T follicular helper cell (primary cell): ENCODE measurements around the gene MATK.
"Not testable (repeated sequence)": the region's sequence is repeated elsewhere in the genome, so short reads cannot be mapped to it uniquely, and the experiment has no call there.

ENCODE experiments used
- DNase-seq: peaks from one replicate; pipeline ENCODE4 v3.0.0-alpha.2; 2020; ENCODE audit warnings: low read depth

MATK gene

GRCh38 chr19:3770136-3770999 is 15.8 kb downstream of the MATK start:
- no peak for DNase-seq

DNA sequence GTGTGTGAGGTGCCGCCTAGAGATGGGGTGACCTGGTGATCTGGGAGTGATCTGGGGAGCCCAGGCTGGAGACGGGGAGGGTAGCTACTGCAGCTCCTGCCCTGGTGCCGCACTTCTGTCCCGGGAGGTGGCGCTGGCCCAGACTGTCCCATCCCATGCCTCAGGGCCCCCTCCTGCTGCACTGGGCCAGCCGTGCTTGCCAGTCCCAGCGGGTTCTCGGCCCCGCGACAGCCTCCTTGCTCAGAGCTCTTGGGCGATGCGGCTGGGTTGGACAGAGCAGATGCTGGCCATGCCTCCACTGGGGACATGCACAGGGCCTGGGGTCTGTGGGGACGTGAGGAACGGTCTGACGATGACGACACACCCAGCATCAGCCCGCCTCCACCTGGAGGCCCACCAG is 16.7 kb downstream of the MATK start:
- no peak for DNase-seq

DNA sequence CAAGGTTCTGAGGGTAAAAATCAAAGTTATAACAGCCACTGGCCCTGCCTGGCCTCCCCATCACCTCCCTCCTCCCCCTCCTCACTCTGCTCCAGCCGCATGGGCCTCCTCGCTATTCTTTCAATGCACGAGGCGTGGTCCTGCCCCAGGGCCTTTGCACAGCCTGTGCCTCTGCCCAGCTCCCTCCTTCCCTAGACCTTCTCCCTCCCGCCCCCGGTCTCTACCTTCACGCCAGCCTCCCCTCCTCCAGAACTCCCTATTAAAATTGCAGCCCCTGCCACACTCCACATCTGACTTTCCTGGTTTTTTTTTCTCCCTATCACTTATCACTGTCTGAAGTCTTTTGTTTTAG is 17.5 kb downstream of the MATK start:
- no peak for DNase-seq

GRCh38 chr19:3768015-3768747 is 18.0 kb downstream of the MATK start:
- DNase-seq = no peak

- DNase-seq = no peak
Observed at GRCh38 chr19:3767050-3767449, 19.1 kb downstream of the MATK start.

DNA sequence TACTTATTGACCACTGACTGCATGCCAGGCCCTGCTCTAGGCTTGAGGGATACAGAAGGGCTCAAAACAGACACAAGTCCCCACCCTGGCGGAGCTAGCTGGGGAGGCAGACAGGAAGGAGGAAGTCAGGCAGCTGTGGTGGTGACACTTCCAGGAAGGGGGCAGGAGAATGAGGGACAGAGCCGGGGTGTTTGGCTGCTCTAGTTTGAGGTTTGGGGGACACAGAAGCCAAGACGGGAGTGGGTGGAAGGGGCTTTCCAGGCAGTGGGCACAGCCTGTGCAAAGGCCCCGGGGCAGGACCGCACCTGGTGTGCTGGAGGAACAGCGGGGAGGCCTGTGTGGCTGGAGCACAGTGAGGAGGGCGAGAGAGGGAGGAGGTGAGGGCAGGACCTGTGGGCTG is 19.7 kb downstream of the MATK start:
- no peak for DNase-seq

- not testable (repeated sequence) for DNase-seq
Observed at GRCh38 chr19:3765757-3766156, 20.4 kb downstream of the MATK start.

- no peak for DNase-seq
Observed at GRCh38 chr19:3765121-3765520, 21.1 kb downstream of the MATK start.

- peak; percentile 98 for DNase-seq
Observed at GRCh38 chr19:3762501-3763459, 23.4 kb downstream of the MATK start, which contains the start of gene MRPL54. TSS of gene MRPL54 (plus strand) at chr19:3762682. CDS start at chr19:3762701, 19 bp downstream.

GRCh38 chr19:3762130-3762473 is 24.1 kb downstream of the MATK start:
- DNase-seq = no peak

DNA sequence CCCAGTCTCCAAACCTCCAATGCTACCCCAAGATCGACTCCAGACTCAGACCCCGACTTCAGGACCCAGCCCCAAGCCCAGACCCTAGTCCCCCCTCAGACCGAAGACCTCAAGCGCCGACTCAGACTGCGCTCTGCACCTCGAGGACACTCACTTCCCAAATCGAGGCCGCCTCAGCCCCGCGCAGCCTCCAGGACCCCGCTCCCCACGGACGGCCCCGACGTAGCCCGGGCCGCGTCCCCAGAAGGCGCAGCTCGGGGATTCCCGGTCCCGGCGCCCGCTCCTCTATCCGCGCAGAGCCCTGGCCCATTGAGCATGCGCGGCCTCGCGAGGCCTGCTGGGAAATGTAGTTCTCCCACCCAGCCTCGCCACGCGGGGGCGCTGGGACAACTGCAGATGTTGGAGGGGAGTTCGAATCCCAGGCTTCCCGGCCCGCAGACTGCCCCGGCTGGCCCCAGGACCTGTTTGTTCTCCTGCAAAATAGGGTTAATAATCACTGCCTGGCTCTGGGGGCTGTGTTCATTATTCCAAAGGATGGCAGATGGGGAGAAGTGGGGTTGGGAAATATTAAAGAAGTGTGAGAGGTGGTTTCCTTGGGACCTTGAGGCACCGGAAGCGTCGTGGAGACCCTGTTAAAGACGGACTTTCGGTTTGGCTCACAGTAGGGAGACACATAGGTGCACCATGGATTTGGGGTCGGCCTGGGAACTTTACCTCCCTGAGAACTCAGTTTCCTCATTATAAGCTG is 24.6 kb downstream of the MATK start, which contains the start of gene APBA3:
Gene APBA3 (minus strand): TSS at position 311 of the 748 bp plus-strand sequence. CDS start 1,428 bp downstream, outside the sequence.
- peak; percentile 91 for DNase-seq

GRCh38 chr19:3760871-3761361 is 25.3 kb downstream of the MATK start:
- DNase-seq = no peak

GRCh38 chr19:3759482-3760254 is 26.5 kb downstream of the MATK start:
- no peak for DNase-seq

DNA sequence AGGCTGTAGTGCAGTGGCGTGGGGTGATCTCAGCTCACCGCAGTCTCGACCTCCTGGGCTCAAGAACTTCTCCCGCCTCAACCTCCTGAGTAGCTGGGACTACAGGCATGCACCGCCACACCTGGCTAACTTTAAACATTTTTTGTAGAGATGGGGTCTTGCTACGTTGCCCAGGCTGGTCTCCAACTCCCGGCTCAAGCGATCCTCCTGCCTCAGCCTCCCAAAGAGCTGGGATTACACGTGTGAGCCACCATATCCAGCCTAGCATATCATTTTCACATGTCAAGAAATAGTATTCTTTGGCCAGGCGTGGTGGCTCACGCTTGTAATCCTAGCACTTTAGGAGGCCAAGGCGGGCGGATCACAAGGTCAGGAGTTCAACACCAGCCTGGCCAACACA is 27.9 kb downstream of the MATK start:
- DNase-seq = not testable (repeated sequence)

DNA sequence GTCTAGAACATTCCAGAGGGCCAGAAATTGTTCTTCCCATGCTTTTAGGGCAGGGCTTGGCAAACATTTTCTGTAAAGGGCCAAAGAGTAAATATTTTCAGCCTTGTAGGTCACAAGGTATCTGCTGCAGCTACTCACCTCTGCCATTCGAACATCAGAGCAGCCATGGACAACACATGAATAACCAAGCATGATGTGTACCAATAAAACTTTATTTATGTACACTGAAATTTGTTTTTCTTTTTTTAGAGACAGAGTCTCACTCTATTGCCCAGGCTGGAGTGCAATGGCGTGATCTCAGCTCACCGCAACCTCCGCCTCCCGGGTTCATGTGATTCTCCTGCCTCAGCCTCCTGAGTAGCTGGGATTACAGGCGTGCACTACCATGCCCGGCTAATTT is 28.5 kb downstream of the MATK start:
- not testable (repeated sequence) for DNase-seq

DNA sequence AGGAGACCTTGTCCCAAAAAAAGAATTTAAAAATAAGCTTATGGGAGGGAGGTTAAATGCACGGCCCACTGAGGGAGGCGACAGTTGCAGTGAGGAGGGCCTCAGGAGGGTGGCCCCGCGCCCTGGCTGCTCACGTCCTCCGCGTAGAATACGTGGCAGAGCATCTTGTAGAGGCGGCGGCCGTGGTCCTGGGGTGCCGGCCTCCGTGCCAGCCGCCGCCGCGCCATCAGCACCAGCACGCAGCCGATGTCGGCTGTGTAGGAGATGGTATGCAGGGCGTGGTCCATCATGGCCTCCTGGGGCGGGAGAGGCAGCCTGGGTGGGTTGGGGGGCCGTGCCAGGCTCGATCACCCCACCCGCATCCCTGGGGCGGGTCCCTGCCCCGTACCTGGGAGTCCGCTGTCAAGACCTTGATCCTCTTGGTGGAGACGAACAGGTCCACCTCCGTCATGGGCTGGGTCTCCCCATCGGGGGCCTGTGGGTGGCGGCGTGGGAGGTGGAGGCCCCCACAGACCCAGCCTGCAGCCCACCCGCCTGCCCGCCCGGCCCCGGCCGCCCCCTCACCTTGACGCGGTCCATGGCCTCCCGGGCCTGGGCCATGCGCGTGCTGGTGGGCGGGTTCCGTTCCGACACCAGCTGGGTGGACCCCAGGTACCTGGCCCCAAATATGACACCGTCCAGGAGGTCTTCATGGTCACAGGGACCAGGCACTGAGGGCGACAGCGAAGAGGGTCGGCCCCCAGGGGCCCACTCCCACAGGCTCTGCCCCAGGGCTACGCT is 32.4 kb downstream of the MATK start:
- DNase-seq = no peak

DNA sequence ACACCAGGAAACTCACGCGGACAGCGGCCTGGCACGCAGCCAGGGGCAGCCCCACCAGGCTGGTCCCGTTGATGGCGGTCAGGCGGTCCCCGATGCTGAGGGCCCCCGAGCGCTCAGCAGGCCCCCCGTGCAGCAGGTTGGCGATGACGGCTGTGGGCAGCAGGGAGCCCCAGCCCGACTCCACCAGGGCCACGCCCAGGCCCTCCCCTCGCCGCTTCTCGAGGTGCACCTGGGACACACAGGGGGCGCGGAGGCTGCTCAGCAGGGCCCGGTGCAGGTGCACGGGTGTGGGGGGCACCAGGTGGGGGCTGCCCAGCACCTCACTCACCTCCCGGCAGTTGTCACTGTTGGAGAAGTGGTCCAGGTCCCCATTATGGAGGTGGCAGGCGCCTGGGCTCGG is 33.7 kb downstream of the MATK start:
- DNase-seq = no peak

DNA sequence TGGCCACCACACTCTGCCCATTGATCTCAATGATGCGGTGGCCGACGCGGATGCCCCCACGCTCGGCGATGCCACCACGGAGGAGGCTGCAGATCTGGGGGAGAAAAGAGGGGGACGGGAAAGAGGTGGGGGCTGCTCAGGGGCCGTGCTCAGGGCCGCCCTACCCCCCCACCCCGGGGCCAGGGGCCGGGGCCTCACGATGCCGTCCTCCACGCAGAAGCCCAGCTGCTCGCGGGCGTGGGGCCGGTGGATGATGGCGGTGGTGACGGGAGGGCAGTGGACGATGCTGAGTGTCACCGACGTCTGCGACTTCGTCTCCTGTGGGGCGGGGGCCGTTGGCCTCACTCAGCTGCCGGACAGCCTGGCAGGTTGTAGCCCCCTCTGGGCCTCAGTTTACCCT is 34.9 kb downstream of the MATK start:
- DNase-seq = no peak

- DNase-seq = no peak
Observed at GRCh38 chr19:3750211-3750610, 36.0 kb downstream of the MATK start.

DNA sequence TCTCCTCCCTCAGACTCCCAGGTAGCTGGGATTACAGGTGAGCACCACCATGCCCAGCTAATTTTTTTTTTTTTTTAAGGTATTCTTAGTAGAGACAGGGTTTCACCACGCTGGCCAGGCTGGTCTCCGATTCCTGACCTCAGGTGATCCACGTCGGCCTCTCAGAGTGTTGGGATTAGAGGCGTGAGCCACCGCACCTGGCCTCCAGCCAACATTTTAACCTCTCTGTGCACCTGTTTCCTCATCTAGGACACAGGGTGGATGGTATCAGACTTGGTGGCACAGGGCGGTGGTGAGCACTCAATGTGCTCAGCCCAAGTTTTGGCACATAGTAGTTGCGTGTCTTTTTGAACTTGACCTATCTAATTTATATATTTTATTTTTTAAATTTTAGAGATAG is 37.2 kb downstream of the MATK start:
- no peak for DNase-seq
